IPS-20b (cell line): ENCODE measurements around the gene PARP12.
"Not testable (repeated sequence)": the region's sequence is repeated elsewhere in the genome, so short reads cannot be mapped to it uniquely, and the experiment has no call there.

Experiments
- H3K27ac ChIP-seq: one replicate; pipeline ENCODE4 v1.5.1; 2013; ENCODE audit warnings: low read length
- H3K27me3 ChIP-seq: 2 replicates; pipeline ENCODE4 v1.6.1; 2013; ENCODE audit warnings: mild to moderate bottlenecking, low read length, inconsistent platforms; ENCODE audit not compliant: insufficient read depth
- H3K36me3 ChIP-seq: 2 replicates; pipeline ENCODE4 v1.6.1; 2013; ENCODE audit warnings: low read depth, mild to moderate bottlenecking, inconsistent platforms, low read length, moderate library complexity; ENCODE audit not compliant: insufficient read depth
- H3K4me1 ChIP-seq: 2 replicates; pipeline ENCODE4 v1.6.1; 2013; ENCODE audit warnings: mild to moderate bottlenecking, control low read depth, inconsistent platforms, low read length, moderate library complexity; ENCODE audit not compliant: insufficient read depth
- H3K4me3 ChIP-seq: 2 replicates; pipeline ENCODE4 v1.5.1; 2013; ENCODE audit warnings: mild to moderate bottlenecking, low read length, inconsistent platforms
- H3K9ac ChIP-seq: 2 replicates; pipeline ENCODE4 v1.6.1; 2013; ENCODE audit warnings: low read depth, mild to moderate bottlenecking, inconsistent platforms, low read length, moderate library complexity
- H3K9me3 ChIP-seq: 2 replicates; pipeline ENCODE4 v1.6.1; 2013; ENCODE audit warnings: mild to moderate bottlenecking, low read depth, low read length, inconsistent platforms; ENCODE audit not compliant: insufficient read depth

The PARP12 gene

DNA sequence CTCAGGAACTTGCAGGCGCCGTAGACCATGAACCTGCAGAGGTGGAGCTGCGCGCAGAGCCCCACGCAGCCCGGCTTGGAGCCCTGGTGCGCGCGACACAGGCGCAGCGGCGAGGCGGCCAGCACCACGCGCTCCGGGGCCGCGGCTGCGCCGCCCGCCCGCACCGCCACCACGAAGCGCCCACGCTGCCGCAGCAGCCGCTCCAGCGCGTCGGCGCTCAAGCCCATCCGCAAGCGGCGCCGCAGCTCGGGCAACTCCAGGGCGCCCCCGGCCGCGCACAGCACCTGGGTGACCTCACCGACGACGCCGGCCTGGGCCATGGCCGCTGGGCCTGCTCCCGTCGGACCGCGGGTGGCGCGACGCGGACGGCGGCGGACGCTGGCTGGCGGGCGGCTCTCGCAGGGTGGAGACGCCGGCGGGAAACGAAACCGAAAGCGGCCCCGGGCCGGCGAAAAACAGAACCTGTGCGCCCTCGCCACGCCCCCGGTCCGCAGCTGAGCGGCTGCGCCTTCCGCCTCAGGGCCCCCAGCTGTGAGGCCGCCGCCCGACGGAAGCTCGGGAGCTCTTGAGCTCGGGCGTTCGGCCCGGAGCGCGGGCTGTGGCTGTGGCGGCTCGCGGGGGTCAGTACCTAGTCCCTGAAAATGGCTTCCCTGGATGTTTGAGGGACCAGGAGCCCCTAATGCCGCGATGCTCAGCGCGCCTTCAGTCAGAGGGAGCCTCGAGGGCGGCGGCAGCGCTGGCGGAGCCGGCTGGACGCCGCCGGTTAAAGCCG lies at the start of gene PARP12:
Gene PARP12, minus strand, starts transcription at position 424 of the 772 bp plus-strand sequence. Its CDS starts 104 bp downstream, at position 320.
- Histone ChIP-seq H3K27ac (no peak within 1 kb of the TSS), H3K4me1 (no peaks in the 10 kb centered on the region; the same call in 1 of the 2 replicates), H3K27me3 (peaks cover 46% of the 10 kb centered on the region), H3K4me3 (peak within 1 kb of the TSS; percentile 74), H3K9me3 (no peaks in the 10 kb centered on the region; the same call in 1 of the 2 replicates), H3K9ac (peak within 1 kb of the TSS; percentile 53; the same call in 1 of the 2 replicates), H3K36me3 (no peaks in the 10 kb centered on the region)

- H3K9me3 ChIP-seq, H3K4me3 ChIP-seq, H3K4me1 ChIP-seq, H3K9ac ChIP-seq, H3K27me3 ChIP-seq, H3K27ac ChIP-seq: not testable (repeated sequence)
- H3K36me3 ChIP-seq, result peaks cover 33% of the 10 kb centered on the region
Observed at GRCh38 chr7:140108777-140109176, 46.0 kb upstream of the PARP12 start.

GRCh38 chr7:140096459-140096858 lies 33.7 kb upstream of the PARP12 start:
- Histone ChIP-seq H3K36me3 (peaks cover 86% of the 10 kb centered on the region), H3K4me1 (no peaks in the 10 kb centered on the region), H3K9ac (no peak overlapping the region), H3K9me3 (no peaks in the 10 kb centered on the region), H3K27me3 (no peaks in the 10 kb centered on the region), H3K27ac (no peak overlapping the region), H3K4me3 (no peak overlapping the region)

DNA sequence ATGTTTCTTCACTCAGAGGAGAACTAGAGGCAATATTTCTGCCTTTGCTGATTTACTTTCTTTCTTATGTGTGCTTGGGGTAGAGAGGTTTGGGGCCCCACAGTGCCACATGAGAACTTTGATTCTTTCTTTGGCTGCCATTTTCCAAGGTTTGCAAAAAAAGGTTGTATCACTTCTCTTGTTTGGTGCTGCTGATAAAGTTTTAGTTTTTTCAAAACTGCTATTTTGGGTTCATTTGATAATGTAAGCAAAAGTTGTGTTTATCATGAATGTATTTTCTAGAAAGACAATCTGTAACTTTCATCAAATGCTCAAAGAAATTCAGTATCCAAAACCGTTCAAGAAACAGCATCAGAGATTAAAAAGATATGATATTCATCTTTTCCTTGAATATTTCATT lies 30.6 kb upstream of the PARP12 start:
- Histone ChIP-seq H3K4me3 (no peak overlapping the region), H3K9me3 (no peaks in the 10 kb centered on the region), H3K27ac (no peak overlapping the region), H3K9ac (no peak overlapping the region), H3K36me3 (peaks cover 77% of the 10 kb centered on the region), H3K4me1 (no peaks in the 10 kb centered on the region), H3K27me3 (no peaks in the 10 kb centered on the region)

GRCh38 chr7:140085447-140085846 lies 22.7 kb upstream of the PARP12 start:
- H3K4me3 ChIP-seq, result no peak overlapping the region
- no peaks in the 10 kb centered on the region for H3K9me3 ChIP-seq
- H3K9ac ChIP-seq, result no peak overlapping the region

DNA sequence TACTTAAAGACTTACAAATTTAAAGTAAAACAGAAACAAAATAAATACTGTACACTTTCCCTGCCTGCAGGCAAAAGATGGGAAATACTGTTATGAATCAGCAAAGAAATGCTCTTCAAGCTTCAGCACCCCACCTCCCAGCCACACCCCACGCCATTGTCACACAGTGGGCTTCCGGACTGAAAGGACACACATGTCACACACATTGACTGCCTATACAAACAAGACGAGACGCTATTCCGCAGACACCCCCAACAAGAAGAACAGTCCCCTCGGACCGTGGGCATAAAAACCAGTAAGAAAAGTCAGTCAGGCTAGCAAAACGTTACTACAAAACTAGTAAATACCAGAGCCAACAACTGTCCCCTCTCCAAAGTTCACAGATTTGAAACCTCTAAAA lies 22.2 kb upstream of the PARP12 start:
- H3K9ac ChIP-seq, result no peak overlapping the region
- H3K36me3 ChIP-seq, result peaks cover 2% of the 10 kb centered on the region; the same call in 1 of the 2 replicates
- H3K9me3 ChIP-seq, result no peaks in the 10 kb centered on the region
- no peaks in the 10 kb centered on the region for H3K27me3 ChIP-seq
- peaks cover 6% of the 10 kb centered on the region; the same call in 1 of the 2 replicates for H3K4me1 ChIP-seq
- no peak overlapping the region for H3K4me3 ChIP-seq
- no peak overlapping the region for H3K27ac ChIP-seq

More at GRCh38 chr7:140085447-140085846, 22.7 kb upstream of the PARP12 start:
- Histone ChIP-seq H3K27ac (no peak overlapping the region), H3K27me3 (no peaks in the 10 kb centered on the region), H3K4me1 (peaks cover 6% of the 10 kb centered on the region; the same call in 1 of the 2 replicates), H3K36me3 (peaks cover 4% of the 10 kb centered on the region; the same call in 1 of the 2 replicates)

GRCh38 chr7:140084142-140084655 lies 21.4 kb upstream of the PARP12 start:
- Histone ChIP-seq H3K36me3 (no peaks in the 10 kb centered on the region), H3K4me1 (peaks cover 6% of the 10 kb centered on the region; the same call in 1 of the 2 replicates), H3K9ac (no peak overlapping the region), H3K4me3 (no peak overlapping the region), H3K9me3 (no peaks in the 10 kb centered on the region), H3K27me3 (no peaks in the 10 kb centered on the region), H3K27ac (no peak overlapping the region)

DNA sequence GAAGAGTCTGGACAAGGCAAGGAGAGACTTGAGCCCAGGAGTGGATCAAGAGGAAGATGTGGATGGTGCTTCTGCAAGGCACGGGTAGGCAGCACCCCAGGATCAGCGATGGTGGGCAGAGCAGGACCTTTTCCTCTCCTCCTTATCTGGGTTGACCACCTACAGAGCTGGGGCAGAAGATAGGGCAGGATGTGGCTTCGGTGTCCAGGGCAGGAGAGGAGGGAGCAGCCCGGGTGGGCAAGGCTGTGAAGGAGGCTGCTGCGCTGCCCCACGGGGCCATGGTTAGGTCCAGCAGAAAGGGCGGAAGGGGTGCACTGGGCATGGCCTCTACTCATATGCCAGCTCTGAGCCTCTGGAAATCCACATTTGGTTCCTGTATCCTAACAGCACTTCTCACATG lies 20.0 kb upstream of the PARP12 start:
- Histone ChIP-seq H3K4me1 (peaks cover 6% of the 10 kb centered on the region; the same call in 1 of the 2 replicates), H3K27ac (no peak overlapping the region), H3K36me3 (no peaks in the 10 kb centered on the region), H3K9me3 (no peaks in the 10 kb centered on the region), H3K27me3 (no peaks in the 10 kb centered on the region), H3K9ac (no peak overlapping the region), H3K4me3 (no peak overlapping the region)

DNA sequence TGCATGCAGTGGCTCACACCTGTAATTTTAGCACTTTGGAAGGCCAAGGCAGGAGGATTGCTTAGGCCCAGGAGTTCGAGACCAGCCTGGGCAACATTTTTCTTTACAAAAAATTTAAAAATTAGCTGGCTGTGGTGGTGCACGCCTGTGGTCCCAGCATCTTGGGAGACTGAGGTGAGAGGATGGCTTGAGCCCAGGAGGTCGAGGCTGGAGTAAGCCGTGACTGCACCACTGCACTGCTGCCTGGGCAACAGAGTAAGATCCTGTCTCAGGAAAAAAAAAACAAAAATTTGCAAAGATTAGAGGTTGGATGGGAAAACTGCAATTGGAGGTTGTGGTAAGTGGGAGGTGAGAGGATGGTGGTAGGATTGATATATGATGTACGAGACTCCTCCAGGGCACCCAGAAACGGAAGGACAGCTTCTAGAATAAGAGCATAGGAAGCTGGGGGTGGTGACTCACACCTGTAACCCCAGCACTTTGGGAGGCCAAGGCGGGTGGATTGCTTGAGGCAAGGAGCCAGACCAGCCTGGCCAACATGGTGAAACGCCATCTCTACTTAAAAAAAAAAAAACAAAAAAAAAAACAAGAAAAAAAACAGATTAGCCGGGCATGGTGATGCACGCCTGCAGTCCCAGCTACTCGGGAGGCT lies 19.1 kb upstream of the PARP12 start:
- Histone ChIP-seq H3K27ac (no peak overlapping the region), H3K9ac (no peak overlapping the region), H3K36me3 (no peaks in the 10 kb centered on the region), H3K4me1 (peaks cover 3% of the 10 kb centered on the region; the same call in 1 of the 2 replicates), H3K27me3 (no peaks in the 10 kb centered on the region), H3K9me3 (no peaks in the 10 kb centered on the region), H3K4me3 (no peak overlapping the region)

- Histone ChIP-seq H3K4me3 (no peak overlapping the region), H3K9me3 (no peaks in the 10 kb centered on the region), H3K4me1 (no peaks in the 10 kb centered on the region), H3K9ac (no peak overlapping the region), H3K27ac (no peak overlapping the region), H3K27me3 (no peaks in the 10 kb centered on the region), H3K36me3 (no peaks in the 10 kb centered on the region)
Observed at GRCh38 chr7:140080919-140081318, 18.2 kb upstream of the PARP12 start.

DNA sequence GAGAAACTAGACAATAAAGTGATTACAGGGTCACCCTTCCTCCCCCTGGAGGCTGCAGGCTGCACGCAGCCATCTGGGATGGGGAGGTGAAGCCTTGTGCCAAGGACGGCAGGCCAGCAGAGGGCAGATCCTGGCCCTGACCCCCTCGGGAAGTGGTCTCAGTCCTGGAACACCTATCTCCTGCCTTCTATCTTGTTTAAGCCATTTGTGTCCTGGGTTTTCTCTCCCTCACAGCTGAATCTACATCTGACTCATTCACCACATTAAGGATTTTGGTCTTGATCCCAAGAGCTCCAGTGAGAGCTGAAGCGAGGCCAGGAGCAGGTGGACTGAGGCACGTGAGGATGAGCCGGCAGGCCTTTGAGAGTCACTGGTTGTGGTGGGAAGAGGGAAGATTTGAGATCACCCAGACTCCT lies 16.4 kb upstream of the PARP12 start:
- no peak overlapping the region for H3K4me3 ChIP-seq
- H3K4me1 ChIP-seq, result no peaks in the 10 kb centered on the region
- H3K36me3 ChIP-seq, result no peaks in the 10 kb centered on the region
- H3K27me3 ChIP-seq, result no peaks in the 10 kb centered on the region
- H3K9me3 ChIP-seq, result no peaks in the 10 kb centered on the region
- no peak overlapping the region for H3K9ac ChIP-seq
- H3K27ac ChIP-seq, result no peak overlapping the region
